Upper lobe of left lung (tissue), 6 donors: Measurements from ENCODE around the gene NUP62CL. TPM values are rescaled to one million over a fixed set of nuclear protein-coding genes. Genes with fewer than 3 reads are reported as not detected.

Experiments used
- ATAC-seq, 2 donors: fragments of 200-7000 bp; cut with Tn5 transposase; one replicate each; pipeline ENCODE4 v1.9.1; 2022; ENCODE audit warnings: mild to moderate bottlenecking in 2 of 2, moderate library complexity in 2 of 2; ENCODE audit not compliant: low FRiP score in 2 of 2
- DNase-seq, 2 donors: peaks; one replicate each; pipeline ENCODE4 v3.0.0-alpha.2; 2019 to 2020
- H3K27ac ChIP-seq, 4 donors: fragments of 200-600 bp; sonication (generic); one replicate each; pipeline ENCODE4 v1.5.1; 2016 to 2019
- H3K27me3 ChIP-seq, 4 donors: fragments of 200-600 bp; sonication (generic); one replicate each; pipeline ENCODE4 v1.5.1; 2017 to 2019
- H3K36me3 ChIP-seq, 4 donors: fragments of 200-600 bp; sonication (generic); one replicate each; pipeline ENCODE4 v1.5.1; 2016 to 2019
- H3K4me1 ChIP-seq, 4 donors: fragments of 200-600 bp; sonication (generic); one replicate each; pipeline ENCODE4 v1.5.1; 2018 to 2019
- H3K4me3 ChIP-seq, 4 donors: fragments of 200-600 bp; sonication (generic); one replicate each; pipeline ENCODE4 v1.5.1; 2017 to 2019; ENCODE audit warnings: mild to moderate bottlenecking in 2 of 4, moderate library complexity in 1 of 4
- H3K9me3 ChIP-seq, 4 donors: fragments of 200-600 bp; sonication (generic); one replicate each; pipeline ENCODE4 v1.5.1; 2018 to 2019
- POLR2A ChIP-seq, 4 donors: fragments of 450-650 bp; IDR thresholded peaks; one replicate each; pipeline ENCODE4 v1.5.1; 2016 to 2017; ENCODE audit warnings: antibody characterized with exemption in 4 of 4, mild to moderate bottlenecking in 2 of 4
- POLR2AphosphoS5 ChIP-seq, 2 donors: sonication (generic); formaldehyde crosslinking; IDR thresholded peaks; one replicate each; pipeline ENCODE4 v1.5.1; 2017; ENCODE audit warnings: antibody characterized with exemption in 2 of 2
- WGBS, 2 donors: methylation state at CpG; one replicate each; pipeline ENCODE4 v1.1.5; 2017 to 2018; 5-methylcytosine and 5-hydroxymethylcytosine counted together
- small RNA-seq, 4 donors: library from RNA; depleted of rRNA; stranded (forward); fragments of <200 nt; gene quantifications; one replicate each; pipeline ENCODE3, GENCODE V24; 2016
- total RNA-seq, 6 donors: library from RNA; depleted of rRNA in 4 of 6; stranded (reverse); fragments of >200 nt in 4 of 6; gene quantifications; one replicate each; pipeline versions ENCODE4 v1.1.0 to v1.2.1, GENCODE V29; 2016 to 2021
- donor health status: DM: no; HTN: no; CAD: no; lungs with moderate emphysema.
- donor health status: DM: no; HTN: yes; CAD: no; lungs with severe emphysema.

NUP62CL gene
- total RNA-seq, 6 donors from 2014 or later = 1.5 to 22.0 (median 2.6) TPM

- DNase-seq = no peak
- TF ChIP-seq POLR2AphosphoS5 (IDR thresholded peaks at IDR 0.05) (no peak), POLR2A (IDR thresholded peaks at IDR 0.05) (no peak)
- Histone ChIP-seq H3K9me3 (peaks cover 0 to 20% (median 3%) of the 10 kb centered on the region in 4 donors), H3K4me1 (no peaks in the 10 kb centered on the region), H3K36me3 (no peaks in the 10 kb centered on the region), H3K27me3 (no peaks in the 10 kb centered on the region), H3K4me3 (no peak overlapping the region), H3K27ac (no peak overlapping the region)
- no peak for ATAC-seq
- 97% methylated on average over 6 of the region's 6 CpGs for WGBS, 2 donors
Measured at GRCh38 chrX:107076158-107076557, 130.1 kb downstream of the NUP62CL start.

Small RNAs within 50 kb of the gene (small RNA-seq; reads per million reads assigned to genes)
- gene RF00019 = 0 reads per million in 4 donors

Other genes starting within 250 kb of the NUP62CL start
- 10 to 100 TPM; 10.3 to 23.0 (median 16.3) TPM for gene MORC4, start 206.2 kb downstream of the NUP62CL start, total RNA-seq
- gene RBM41, start 87.6 kb downstream of the NUP62CL start, total RNA-seq = 10 to 100 TPM; 10.9 to 49.2 (median 16.5) TPM
- 1 to 10 TPM in 1 of 6 donors, under 1 TPM in 2, not detected in 3; 0.54 to 2.9 (median 0.61) TPM for gene DNAAF6, start 178 bp upstream of the NUP62CL start, total RNA-seq
- gene FRMPD3, start 243.2 kb upstream of the NUP62CL start, total RNA-seq = under 1 TPM; under 0.01 to 0.89 (median 0.28) TPM